ENCODE data around the gene GOLM1.
A peak's percentile ranks its signal among the peaks of the same experiment; 100 is the strongest.
"Not testable (repeated sequence)": the region's sequence is repeated elsewhere in the genome, so short reads cannot be mapped to it uniquely, and the experiment has no call there.

The GOLM1 gene

GRCh38 chr9:86098824-86099700 is at the start of gene GOLM1:
Gene GOLM1, minus strand, starts transcription at chr9:86099558. Its CDS starts 20,238 bp downstream, at chr9:86079320.
- no peak for DNase-seq (ENCODE audit: low read depth)

GRCh38 chr9:86146671-86147070 is 47.3 kb upstream of the GOLM1 start:
- not testable (repeated sequence) for DNase-seq (ENCODE audit: low read depth)

GRCh38 chr9:86145960-86146359 is 46.6 kb upstream of the GOLM1 start:
- DNase-seq (ENCODE audit: low read depth): not testable (repeated sequence)

- DNase-seq (ENCODE audit: low read depth): no peak
These were observed 43.6 kb upstream of the GOLM1 start for GRCh38 chr9:86142973-86143372.

GRCh38 chr9:86141843-86142242 is 42.5 kb upstream of the GOLM1 start:
- no peak for DNase-seq (ENCODE audit: low read depth)

- no peak for DNase-seq (ENCODE audit: low read depth)
These were observed 36.0 kb upstream of the GOLM1 start for GRCh38 chr9:86135371-86135770.

GRCh38 chr9:86134361-86134760 is 35.0 kb upstream of the GOLM1 start:
- no peak for DNase-seq (ENCODE audit: low read depth)

GRCh38 chr9:86128235-86128822 is 29.0 kb upstream of the GOLM1 start:
- no peak for DNase-seq (ENCODE audit: low read depth)

GRCh38 chr9:86126998-86127972 is 27.9 kb upstream of the GOLM1 start:
- DNase-seq (ENCODE audit: low read depth): peak; percentile 43

GRCh38 chr9:86122311-86122710 is 23.0 kb upstream of the GOLM1 start:
- DNase-seq (ENCODE audit: low read depth): no peak

GRCh38 chr9:86119457-86119856 is 20.1 kb upstream of the GOLM1 start:
- DNase-seq (ENCODE audit: low read depth): no peak

GRCh38 chr9:86116425-86116824 is 17.1 kb upstream of the GOLM1 start:
- no peak for DNase-seq (ENCODE audit: low read depth)

GRCh38 chr9:86115886-86116285 is 16.5 kb upstream of the GOLM1 start:
- DNase-seq (ENCODE audit: low read depth): no peak

GRCh38 chr9:86112057-86112456 is 12.7 kb upstream of the GOLM1 start:
- no peak for DNase-seq (ENCODE audit: low read depth)

GRCh38 chr9:86102626-86103025 is 3.3 kb upstream of the GOLM1 start:
- no peak for DNase-seq (ENCODE audit: low read depth)

GRCh38 chr9:86099701-86100364 is 475 bp upstream of the GOLM1 start:
- DNase-seq (ENCODE audit: low read depth): no peak

GRCh38 chr9:86097510-86098224 is 1.7 kb downstream of the GOLM1 start:
- no peak for DNase-seq (ENCODE audit: low read depth)

GRCh38 chr9:86096386-86096785 is 3.0 kb downstream of the GOLM1 start:
- DNase-seq (ENCODE audit: low read depth): no peak

- DNase-seq (ENCODE audit: low read depth): no peak
These were observed 5.4 kb downstream of the GOLM1 start for GRCh38 chr9:86093788-86094555.

- no peak for DNase-seq (ENCODE audit: low read depth)
These were observed 7.9 kb downstream of the GOLM1 start for GRCh38 chr9:86091477-86091876.

Measured in HS-5 (cell line).